ENCODE data around the gene ANKRD53.

The ANKRD53 gene

DNA sequence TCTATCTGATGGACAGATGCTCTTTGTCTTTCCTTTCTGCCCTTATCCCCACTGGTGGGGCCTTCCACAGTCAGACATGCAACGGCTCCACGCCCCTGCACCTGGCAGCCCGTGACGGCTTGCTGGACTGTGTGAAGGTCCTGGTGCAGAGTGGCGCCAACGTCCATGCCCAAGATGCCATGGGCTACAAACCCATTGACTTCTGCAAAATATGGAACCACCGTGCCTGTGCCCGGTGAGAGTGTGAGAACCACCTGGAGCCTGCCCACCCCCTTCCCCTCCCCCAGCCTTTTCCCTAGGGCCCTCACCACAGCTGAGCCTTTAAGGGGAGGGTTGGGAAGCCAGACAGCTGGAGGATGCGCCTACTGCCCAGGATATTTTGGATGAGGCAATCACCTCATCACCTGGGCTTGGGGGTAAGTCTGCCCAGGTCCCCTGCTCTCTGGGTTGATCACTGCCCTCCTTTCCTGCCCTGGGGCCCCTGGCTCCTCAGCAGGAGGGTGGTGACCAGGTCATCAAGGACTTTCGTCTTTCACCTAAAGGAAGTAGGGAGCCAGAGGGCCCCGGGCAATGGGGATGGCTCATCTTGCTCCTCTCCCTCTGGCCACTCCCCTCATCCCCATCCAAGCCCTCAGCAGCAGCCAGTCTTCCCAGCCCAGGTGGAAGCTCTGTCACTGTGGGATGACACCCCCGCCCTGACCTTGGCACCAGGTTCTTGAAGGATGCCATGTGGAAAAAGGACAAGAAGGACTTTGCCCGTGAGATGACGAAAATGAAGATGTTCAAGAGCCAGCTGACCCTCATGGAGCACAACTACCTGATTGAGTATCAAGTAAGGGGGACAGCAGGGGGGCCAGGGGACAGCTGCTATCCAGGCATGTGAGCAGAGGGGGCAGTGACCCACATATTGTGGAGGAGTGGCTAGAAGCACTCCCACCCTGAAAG, 3.7 kb downstream of the ANKRD53 start:
- no peak overlapping the region for H2AFZ ChIP-seq (ENCODE audit: low read length)
- H3K4me3 ChIP-seq (ENCODE audit: low read length, poor library complexity, severe bottlenecking), result no peak overlapping the region
- H3K4me1 ChIP-seq (ENCODE audit: insufficient read depth, low read length, poor library complexity, severe bottlenecking), result no peaks in the 10 kb centered on the region
- H3K9me2 ChIP-seq (replicated peaks; ENCODE audit: low read depth, low read length), result no peaks in the 10 kb centered on the region
- H3K4me2 ChIP-seq (ENCODE audit: low read depth, low read length, poor library complexity, severe bottlenecking), result no peak overlapping the region
- peaks cover 16% of the 10 kb centered on the region; the same call in 1 of the 2 replicates for H3K36me3 ChIP-seq (ENCODE audit: insufficient read depth, low read length)
- no peak for TF ChIP-seq EZH2phosphoT487 (IDR thresholded peaks at IDR 0.05; ENCODE audit: borderline replicate concordance)
- TF ChIP-seq, protein P1, sequence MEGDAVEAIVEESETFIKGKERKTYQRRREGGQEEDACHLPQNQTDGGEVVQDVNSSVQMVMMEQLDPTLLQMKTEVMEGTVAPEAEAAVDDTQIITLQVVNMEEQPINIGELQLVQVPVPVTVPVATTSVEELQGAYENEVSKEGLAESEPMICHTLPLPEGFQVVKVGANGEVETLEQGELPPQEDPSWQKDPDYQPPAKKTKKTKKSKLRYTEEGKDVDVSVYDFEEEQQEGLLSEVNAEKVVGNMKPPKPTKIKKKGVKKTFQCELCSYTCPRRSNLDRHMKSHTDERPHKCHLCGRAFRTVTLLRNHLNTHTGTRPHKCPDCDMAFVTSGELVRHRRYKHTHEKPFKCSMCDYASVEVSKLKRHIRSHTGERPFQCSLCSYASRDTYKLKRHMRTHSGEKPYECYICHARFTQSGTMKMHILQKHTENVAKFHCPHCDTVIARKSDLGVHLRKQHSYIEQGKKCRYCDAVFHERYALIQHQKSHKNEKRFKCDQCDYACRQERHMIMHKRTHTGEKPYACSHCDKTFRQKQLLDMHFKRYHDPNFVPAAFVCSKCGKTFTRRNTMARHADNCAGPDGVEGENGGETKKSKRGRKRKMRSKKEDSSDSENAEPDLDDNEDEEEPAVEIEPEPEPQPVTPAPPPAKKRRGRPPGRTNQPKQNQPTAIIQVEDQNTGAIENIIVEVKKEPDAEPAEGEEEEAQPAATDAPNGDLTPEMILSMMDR (conservative IDR thresholded peaks at IDR 0.05; ENCODE audit: low read length), result no peak
- H3K9me3 ChIP-seq (ENCODE audit: insufficient read depth, low read depth, low read length), result no peaks in the 10 kb centered on the region
- no peak overlapping the region for H3K9ac ChIP-seq (ENCODE audit: low read depth, low read length, poor library complexity, severe bottlenecking)
- H3K79me2 ChIP-seq (ENCODE audit: insufficient read depth, low read length), result no peaks in the 10 kb centered on the region
- H3K27me3 ChIP-seq (ENCODE audit: insufficient read depth, low read length, poor library complexity, severe bottlenecking), result no peaks in the 10 kb centered on the region
- no peaks in the 10 kb centered on the region for H3F3A ChIP-seq (ENCODE audit: low read depth)
- no peaks in the 10 kb centered on the region for H4K20me1 ChIP-seq (ENCODE audit: insufficient read depth, low read length, poor library complexity, severe bottlenecking)

DNA sequence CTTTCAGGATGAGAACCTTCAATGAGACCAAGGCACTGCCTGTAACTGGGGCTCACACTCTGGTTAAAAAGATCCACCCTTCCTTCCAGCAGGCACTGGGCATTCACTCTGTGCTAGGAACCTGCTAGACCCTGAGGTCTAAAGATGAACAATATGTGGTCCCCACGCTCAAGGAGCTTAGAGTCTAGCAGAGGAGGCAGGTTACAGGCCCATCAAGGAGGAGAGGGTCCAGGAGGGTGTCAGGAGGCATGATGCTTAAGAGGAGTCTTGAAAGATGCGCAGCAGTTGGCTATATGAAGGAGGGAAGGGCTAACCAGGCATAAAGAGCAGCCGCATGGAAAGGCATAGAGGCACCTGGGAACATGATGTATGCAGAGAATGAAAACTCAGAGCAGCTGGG, 4.5 kb downstream of the ANKRD53 start:
- Histone ChIP-seq H2AFZ (ENCODE audit: low read length) (no peak overlapping the region), H3K9ac (ENCODE audit: low read depth, low read length, poor library complexity, severe bottlenecking) (no peak overlapping the region), H3K4me1 (ENCODE audit: insufficient read depth, low read length, poor library complexity, severe bottlenecking) (no peaks in the 10 kb centered on the region), H3K27me3 (ENCODE audit: insufficient read depth, low read length, poor library complexity, severe bottlenecking) (no peaks in the 10 kb centered on the region), H3K9me2 (replicated peaks; ENCODE audit: low read depth, low read length) (no peaks in the 10 kb centered on the region), H3K4me2 (ENCODE audit: low read depth, low read length, poor library complexity, severe bottlenecking) (no peak overlapping the region), H3F3A (ENCODE audit: low read depth) (no peaks in the 10 kb centered on the region), H3K36me3 (ENCODE audit: insufficient read depth, low read length) (peaks cover 23% of the 10 kb centered on the region), H3K79me2 (ENCODE audit: insufficient read depth, low read length) (no peaks in the 10 kb centered on the region), H4K20me1 (ENCODE audit: insufficient read depth, low read length, poor library complexity, severe bottlenecking) (no peaks in the 10 kb centered on the region), H3K9me3 (ENCODE audit: insufficient read depth, low read depth, low read length) (no peaks in the 10 kb centered on the region), H3K4me3 (ENCODE audit: low read length, poor library complexity, severe bottlenecking) (no peak overlapping the region)
- no peak for TF ChIP-seq EZH2phosphoT487 (IDR thresholded peaks at IDR 0.05; ENCODE audit: borderline replicate concordance)
- TF ChIP-seq, protein P1 (conservative IDR thresholded peaks at IDR 0.05; ENCODE audit: low read length), result no peak

DNA sequence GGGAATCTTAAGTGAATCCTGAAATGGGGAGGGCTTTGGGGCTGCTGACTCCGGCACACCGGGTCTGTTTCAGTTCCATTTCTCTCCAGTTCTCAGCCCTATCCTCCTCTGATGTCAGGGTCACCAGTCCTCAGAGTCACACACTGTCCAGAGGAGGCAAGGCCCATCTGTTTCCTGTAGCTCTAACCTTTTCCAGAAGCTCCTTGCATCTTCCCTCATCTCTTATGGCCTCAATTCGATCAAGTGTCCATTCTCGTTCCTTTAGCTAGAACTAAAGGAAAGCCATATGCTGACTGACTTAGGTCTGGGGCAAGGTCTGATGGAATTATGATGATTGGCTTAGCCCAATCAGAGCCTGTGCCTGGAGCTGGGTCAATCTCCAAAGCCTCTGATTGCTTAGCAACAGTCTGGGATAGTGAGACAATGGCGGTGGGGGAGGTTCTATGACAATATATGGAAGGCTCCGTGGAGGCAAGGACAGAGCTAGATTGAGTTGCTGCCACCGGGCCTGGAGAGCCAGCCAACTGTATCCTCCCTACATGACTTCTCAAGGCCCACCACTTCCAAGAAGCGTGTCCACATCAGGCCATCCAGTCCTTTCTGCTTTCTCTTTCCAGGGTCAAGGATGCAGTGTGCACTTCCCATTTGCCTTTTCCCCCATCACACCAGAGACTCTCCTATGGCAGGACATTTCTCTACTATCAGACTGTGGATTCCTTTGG, 5.2 kb downstream of the ANKRD53 start:
- H4K20me1 ChIP-seq (ENCODE audit: insufficient read depth, low read length, poor library complexity, severe bottlenecking), result no peaks in the 10 kb centered on the region

More for the DNA sequence above, 5.2 kb downstream of the ANKRD53 start:
- peaks cover 30% of the 10 kb centered on the region for H3K36me3 ChIP-seq (ENCODE audit: insufficient read depth, low read length)
- TF ChIP-seq EZH2phosphoT487 (IDR thresholded peaks at IDR 0.05; ENCODE audit: borderline replicate concordance), result no peak
- TF ChIP-seq, protein P1 (conservative IDR thresholded peaks at IDR 0.05; ENCODE audit: low read length), result no peak
- H3K27me3 ChIP-seq (ENCODE audit: insufficient read depth, low read length, poor library complexity, severe bottlenecking), result no peaks in the 10 kb centered on the region
- no peaks in the 10 kb centered on the region for H3K9me3 ChIP-seq (ENCODE audit: insufficient read depth, low read depth, low read length)
- H3K9me2 ChIP-seq (replicated peaks; ENCODE audit: low read depth, low read length), result no peaks in the 10 kb centered on the region
- no peaks in the 10 kb centered on the region for H3K79me2 ChIP-seq (ENCODE audit: insufficient read depth, low read length)
- no peaks in the 10 kb centered on the region for H3K4me1 ChIP-seq (ENCODE audit: insufficient read depth, low read length, poor library complexity, severe bottlenecking)
- no peaks in the 10 kb centered on the region for H3F3A ChIP-seq (ENCODE audit: low read depth)
- H3K4me3 ChIP-seq (ENCODE audit: low read length, poor library complexity, severe bottlenecking), result no peak overlapping the region
- H3K4me2 ChIP-seq (ENCODE audit: low read depth, low read length, poor library complexity, severe bottlenecking), result no peak overlapping the region
- H3K9ac ChIP-seq (ENCODE audit: low read depth, low read length, poor library complexity, severe bottlenecking), result no peak overlapping the region
- H2AFZ ChIP-seq (ENCODE audit: low read length), result no peak overlapping the region

Measured in Loucy (cell line).